HG03521 (cell line): ENCODE measurements around the gene BAZ1A.
"Not testable (repeated sequence)": the region's sequence is repeated elsewhere in the genome, so short reads cannot be mapped to it uniquely, and the experiment has no call there.

ENCODE experiments used
- ATAC-seq: cut with Tn5 transposase; IDR thresholded peaks from one replicate; pipeline ENCODE4 v1.9.1; 2021; ENCODE audit warnings: mild to moderate bottlenecking, moderate library complexity; ENCODE audit not compliant: unreplicated experiment

BAZ1A gene

GRCh38 chr14:34794217-34794616 is 80.9 kb downstream of the BAZ1A start:
- no peak for ATAC-seq

- ATAC-seq = no peak
These were observed 82.6 kb downstream of the BAZ1A start for GRCh38 chr14:34792598-34792997.

- no peak for ATAC-seq
These were observed 89.7 kb downstream of the BAZ1A start for GRCh38 chr14:34785223-34786006.

GRCh38 chr14:34782031-34782430 is 93.1 kb downstream of the BAZ1A start:
- ATAC-seq = no peak

- no peak for ATAC-seq
These were observed 93.9 kb downstream of the BAZ1A start for GRCh38 chr14:34781242-34781641.

- no peak for ATAC-seq
These were observed 94.5 kb downstream of the BAZ1A start for GRCh38 chr14:34780646-34781045.

- ATAC-seq = no peak
These were observed 96.4 kb downstream of the BAZ1A start for GRCh38 chr14:34778744-34779143.

- ATAC-seq = no peak
These were observed 98.5 kb downstream of the BAZ1A start for GRCh38 chr14:34776611-34777010.

- no peak for ATAC-seq
These were observed 99.2 kb downstream of the BAZ1A start for GRCh38 chr14:34775922-34776321.

- ATAC-seq = no peak
These were observed 99.8 kb downstream of the BAZ1A start for GRCh38 chr14:34775342-34775741.

GRCh38 chr14:34770901-34771300 is 104.3 kb downstream of the BAZ1A start:
- ATAC-seq = no peak

- no peak for ATAC-seq
These were observed 108.6 kb downstream of the BAZ1A start for GRCh38 chr14:34766606-34767005.

- no peak for ATAC-seq
These were observed 109.1 kb downstream of the BAZ1A start for GRCh38 chr14:34766060-34766459.

- no peak for ATAC-seq
These were observed 119.9 kb downstream of the BAZ1A start for GRCh38 chr14:34755215-34755614.

- ATAC-seq = no peak
These were observed 120.5 kb downstream of the BAZ1A start for GRCh38 chr14:34754687-34755086.

- ATAC-seq = no peak
These were observed 124.5 kb downstream of the BAZ1A start for GRCh38 chr14:34750670-34751069.

- no peak for ATAC-seq
These were observed 124.9 kb downstream of the BAZ1A start for GRCh38 chr14:34750233-34750632.

- ATAC-seq = no peak
These were observed 125.8 kb downstream of the BAZ1A start for GRCh38 chr14:34749408-34749807.

- no peak for ATAC-seq
These were observed 132.7 kb downstream of the BAZ1A start for GRCh38 chr14:34742270-34743115.

GRCh38 chr14:34741840-34742239 is 133.3 kb downstream of the BAZ1A start:
- no peak for ATAC-seq

- ATAC-seq = not testable (repeated sequence)
These were observed 135.0 kb downstream of the BAZ1A start for GRCh38 chr14:34740139-34740538.

- ATAC-seq = not testable (repeated sequence)
These were observed 138.1 kb downstream of the BAZ1A start for GRCh38 chr14:34737079-34737478.
